Measurements from ENCODE around the gene PLCD4.

PLCD4 gene

DNA sequence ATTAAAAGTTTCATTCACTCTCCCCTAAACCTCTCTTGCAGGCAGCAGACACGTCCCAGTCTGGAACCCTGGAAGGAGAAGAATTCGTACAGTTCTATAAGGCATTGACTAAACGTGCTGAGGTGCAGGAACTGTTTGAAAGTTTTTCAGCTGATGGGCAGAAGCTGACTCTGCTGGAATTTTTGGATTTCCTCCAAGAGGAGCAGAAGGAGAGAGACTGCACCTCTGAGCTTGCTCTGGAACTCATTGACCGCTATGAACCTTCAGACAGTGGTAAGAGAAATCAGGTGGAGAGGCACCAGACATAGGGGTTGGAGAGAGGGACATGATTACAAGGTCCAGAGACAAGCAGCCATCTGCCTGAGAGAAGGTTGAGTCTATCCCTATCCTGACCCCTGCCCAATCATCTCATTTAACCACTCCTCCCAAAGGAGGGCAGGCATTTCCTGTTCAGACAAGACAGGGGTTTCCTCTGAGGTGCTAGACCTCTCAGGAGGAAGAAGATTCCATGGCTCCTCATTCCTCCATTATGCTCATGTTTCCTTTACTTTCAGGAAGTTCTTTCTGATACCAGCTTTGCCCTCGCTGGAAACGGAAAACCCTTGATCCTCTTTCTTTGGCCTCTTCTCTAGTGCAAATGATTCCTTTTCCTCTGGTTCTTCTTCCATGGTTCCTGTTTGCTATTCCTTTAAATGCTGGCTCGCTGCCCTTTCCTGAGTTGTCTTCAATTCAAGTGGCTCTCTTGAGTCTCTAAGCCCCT, 15.1 kb downstream of the PLCD4 start:
- DNase-seq: peak; percentile 36

DNA sequence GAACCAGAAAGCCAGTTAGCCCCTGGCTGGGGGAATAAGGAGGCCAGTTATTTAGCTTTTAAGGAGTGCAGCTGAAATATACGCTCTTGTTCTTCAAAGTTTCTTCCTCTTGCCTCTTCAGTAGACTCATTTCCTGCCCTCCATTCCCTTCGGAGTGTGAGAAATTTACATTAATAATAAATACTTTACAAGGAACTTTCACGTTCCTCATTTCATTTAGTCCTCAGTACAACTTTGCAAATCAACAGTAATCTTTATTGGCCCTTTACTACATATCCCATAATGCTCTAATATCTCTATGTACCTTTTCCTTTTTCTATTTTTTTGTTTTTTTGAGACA, 15.6 kb downstream of the PLCD4 start:
- no peak for DNase-seq

DNA sequence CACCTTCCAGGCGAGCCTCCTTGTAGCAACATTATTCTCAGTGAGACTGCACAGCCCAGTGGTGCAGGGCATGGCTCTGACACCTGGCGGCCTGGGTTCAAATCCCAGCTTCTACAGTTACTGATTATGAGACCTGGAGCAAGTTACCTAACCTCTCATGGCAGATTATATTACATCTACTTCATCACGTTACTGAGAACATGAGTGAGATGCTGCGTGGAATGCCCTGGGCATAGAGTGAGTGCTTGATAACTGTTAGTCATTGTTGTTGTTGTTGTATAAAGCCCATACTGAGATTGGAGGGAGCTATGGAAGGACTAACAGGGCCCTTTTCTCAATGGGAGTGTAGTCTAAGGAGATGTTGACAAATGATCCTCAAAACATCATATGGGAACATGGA, 18.7 kb downstream of the PLCD4 start:
- DNase-seq: no peak

DNA sequence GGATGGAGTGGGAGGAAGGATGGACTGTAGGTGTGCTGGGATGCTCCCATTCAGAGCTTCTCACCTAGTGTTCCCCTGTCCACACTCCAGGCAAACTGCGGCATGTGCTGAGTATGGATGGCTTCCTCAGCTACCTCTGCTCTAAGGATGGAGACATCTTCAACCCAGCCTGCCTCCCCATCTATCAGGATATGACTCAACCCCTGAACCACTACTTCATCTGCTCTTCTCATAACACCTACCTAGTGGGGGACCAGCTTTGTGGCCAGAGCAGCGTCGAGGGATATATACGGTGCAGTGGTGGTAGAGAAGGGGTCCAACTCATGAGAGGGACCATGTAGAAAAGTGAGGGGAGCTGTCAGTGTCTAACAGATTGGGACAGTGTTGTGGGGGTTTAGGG, 20.2 kb downstream of the PLCD4 start:
- no peak for DNase-seq

DNA sequence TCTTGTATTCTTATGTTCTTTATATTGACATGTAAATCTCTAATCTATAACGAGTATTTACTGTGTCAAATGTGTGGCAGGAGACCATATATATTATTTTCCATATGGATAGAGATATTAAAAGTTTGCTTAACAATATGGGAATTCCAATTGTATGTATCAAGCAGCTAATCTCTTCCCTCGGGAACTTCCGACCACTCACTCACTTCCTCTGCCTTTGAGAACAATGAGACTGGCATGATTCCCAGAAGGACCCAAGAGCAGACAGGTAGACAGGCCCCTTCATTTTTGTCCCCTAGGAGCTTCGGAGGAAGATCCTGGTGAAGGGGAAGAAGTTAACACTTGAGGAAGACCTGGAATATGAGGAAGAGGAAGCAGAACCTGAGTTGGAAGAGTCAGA, 24.1 kb downstream of the PLCD4 start:
- DNase-seq: peak; percentile 65

DNA sequence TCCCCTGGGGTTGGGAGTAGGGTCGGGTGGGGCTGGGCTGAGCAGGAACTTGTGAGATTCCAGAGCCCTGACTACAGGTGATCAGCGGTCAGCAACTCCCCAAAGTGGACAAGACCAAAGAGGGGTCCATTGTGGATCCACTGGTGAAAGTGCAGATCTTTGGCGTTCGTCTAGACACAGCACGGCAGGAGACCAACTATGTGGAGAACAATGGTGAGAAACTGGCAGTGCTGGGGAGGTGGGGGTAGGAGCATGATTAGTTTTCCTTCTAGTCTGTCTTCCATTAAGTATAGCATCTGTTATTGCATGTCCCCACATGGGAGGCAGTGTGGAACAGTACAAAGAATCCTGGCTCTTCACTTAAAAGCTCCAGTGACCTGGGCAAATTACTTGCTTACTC, 28.0 kb downstream of the PLCD4 start:
- no peak for DNase-seq

DNA sequence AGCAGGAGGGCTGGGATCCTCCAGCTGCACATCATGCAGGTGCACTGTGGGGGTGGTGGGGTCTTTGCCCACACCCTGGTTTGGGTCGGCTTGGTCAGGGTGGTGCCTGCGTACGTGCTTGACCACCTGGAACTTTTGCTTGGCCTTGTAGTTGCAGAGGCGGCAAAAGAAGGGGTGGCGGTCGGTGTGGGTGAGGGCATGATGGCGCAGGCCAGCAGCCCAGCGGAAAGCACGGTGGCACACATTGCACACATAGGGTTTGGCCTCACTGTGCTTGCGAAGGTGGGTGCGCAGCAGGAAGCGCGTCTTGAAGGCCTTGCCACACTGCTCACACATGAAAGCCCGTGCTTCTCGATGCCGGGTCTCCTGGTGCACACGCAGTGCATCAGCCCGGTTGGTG, 30.7 kb downstream of the PLCD4 start:
- no peak for DNase-seq

DNA sequence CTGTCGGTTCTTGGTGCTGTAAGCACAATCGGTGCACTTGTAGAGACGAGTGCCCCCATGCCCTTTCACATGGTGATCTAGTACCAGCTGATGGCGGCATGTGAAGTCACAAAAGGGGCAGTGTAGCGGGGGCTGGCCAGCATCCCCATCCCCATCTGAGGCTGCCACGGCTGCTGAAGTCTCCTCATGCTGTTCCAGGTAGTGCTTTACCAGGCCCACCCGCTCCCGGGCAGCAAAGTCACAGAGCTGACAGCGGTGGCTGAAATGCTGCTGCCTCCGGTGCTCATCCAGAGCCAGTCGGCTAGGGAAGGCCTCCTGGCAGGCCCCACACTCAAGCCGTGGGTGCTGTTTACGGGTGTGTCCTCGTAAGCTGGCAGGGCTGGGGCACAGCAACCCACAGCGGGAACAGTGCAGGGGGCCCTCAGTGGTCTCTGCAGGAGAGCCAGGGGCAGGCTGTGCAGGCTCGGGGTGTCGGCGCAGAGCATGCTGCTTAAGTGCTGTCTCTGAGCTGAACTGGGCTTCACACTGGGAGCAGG, 34.5 kb downstream of the PLCD4 start:
- DNase-seq: no peak

DNA sequence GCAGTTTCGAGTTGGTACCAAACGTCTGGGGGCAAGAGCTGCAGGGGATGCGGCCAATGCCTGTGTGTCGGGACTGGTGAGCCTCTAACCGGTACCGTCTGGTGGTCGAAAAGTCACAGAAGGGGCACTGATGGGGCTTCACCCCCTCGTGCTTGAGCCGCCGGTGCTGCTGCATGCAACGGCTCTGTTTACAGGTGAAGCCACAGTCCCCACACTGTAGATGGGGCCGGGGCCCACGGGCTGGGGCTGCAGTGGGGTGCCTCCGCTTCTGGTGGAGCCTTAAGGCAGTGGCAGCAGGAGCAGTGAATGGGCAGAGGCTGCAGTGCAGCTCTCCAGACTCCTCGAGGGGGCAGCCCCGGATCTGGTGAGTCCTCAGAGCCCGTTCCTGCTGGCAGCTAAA, 35.1 kb downstream of the PLCD4 start:
- DNase-seq: no peak

DNA sequence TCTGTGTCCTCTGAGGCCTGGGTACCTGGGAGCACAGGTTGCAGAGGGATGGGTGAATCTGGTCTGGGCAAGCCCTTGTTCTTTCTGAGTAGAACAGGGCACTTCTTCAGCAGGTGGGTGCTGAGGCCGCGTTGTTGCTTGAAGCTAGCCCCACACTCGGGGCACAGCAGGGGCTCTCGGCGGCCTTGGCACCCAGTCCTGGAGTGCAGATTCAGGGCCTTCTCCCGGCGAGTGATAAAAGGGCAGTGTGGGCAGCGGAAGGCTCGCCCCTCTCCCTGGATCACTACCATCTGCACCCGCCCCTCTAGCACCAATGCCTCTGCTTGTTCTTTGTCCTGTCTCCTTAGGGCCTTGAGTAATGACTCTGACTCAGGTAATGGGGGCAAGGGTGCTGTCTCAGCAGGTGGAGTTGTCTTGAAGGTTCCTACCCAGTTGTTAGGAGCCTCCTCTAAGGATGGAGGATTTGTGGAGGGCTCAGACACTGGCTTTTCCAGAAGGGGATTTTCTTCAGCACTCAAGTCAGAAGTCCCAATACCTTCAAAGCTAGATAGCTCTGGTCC, 36.1 kb downstream of the PLCD4 start:
- DNase-seq: no peak

DNA sequence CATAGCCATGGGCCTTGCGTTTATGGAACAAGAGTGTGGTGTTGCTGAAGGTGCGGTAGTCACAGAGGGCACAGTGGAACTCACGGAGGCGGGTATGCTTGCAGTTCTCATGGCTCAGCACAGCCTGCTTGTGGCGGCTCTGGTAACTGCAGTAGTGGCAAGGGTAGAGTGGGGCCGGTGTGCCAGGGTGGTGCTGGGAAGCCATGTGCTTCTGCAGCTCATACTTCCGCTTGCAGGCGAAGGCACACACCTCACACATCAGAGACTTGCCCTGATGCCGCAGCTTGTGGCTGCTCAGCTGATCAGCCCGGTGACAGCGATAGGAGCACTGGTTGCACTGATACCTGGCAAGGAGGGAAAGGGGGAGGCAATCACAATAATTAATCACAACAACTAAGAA, 37.0 kb downstream of the PLCD4 start:
- no peak for DNase-seq

DNA sequence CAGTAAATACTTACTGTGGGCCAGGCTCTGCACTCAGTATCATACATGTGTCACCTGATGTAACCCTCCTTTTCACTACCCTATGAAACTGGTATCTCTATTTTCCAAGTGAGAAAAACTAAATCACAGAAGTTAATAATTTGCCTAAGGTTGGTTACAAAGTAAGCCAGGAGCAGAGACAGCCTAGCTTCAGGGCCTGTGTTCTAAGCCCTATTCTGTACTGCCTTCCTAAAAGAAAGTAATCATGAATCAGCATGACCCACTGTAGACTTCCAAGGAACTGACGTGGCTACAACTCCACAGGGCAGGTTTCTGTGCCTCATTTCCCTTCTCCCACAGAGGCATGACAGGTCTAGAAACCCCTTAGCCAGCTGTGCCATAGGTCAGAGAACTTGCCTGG, 37.4 kb downstream of the PLCD4 start:
- DNase-seq: peak; percentile 12

DNA sequence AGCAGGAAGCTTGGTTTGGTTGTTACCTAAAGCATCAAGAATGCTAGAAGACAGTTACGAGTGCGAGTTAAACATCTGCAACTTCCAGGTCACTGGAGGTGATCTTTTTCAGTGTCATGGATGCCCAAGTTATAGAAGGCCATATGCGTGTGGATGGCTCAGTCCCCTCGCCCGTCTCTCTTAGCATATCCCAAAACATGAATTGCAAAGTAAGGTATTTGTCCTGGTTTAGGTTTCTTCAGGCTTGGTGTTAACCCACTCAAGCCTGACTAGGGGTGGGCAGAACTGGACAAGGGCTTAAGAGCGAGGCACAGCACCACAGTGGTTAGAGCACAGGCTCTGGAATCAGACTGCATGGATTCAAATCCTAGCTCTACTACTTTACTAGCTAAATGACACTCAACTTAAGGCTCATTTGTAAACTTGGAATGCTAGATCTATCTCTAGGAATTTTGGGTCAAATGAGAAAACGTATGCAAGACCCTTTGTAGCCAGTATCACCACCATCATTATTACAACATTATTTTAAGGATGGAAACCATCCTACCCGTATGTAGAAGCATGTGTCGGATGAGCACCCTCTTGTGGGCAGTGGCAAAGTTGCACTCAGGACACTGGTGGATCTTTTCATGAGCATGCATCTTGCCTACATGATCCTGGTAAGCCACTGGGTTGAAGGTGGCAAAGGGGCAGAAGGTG, 40.5 kb downstream of the PLCD4 start:
- peak; percentile 51 for DNase-seq

DNA sequence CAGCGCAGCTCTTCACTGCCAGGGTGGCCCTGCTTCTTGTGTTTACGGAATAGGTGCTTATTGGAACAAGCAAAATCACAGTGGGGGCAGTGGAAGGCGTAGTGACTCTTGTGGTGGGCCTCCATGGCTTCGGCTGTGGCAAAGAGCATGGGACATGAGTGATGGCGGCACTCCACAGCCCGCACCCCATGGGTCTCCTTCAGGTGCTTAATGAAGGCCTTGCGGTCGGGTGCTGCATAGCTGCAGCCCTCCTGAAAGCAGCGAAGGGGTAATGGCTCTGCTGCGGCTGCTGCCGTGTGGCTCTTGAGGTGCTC, 41.0 kb downstream of the PLCD4 start:
- DNase-seq: no peak

DNA sequence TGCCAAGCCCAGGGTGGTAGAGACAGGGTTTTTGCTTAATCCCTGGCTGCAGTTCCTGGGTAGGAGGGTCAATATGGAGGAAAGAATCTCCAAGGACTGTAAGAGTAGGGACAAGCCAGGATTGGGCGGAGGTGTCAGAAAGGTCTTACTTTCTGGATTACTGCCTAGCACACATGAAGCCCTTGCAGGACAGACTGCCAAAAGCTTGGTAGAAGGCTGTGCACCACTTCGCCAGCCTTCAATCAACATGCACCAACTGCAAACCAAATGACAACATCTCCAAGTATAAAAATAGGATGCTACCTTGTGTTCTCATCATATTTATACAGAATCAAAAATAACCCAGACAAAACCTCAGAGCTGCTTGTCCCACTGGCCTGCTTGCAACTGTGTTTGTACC, 48.1 kb downstream of the PLCD4 start:
- no peak for DNase-seq

DNA sequence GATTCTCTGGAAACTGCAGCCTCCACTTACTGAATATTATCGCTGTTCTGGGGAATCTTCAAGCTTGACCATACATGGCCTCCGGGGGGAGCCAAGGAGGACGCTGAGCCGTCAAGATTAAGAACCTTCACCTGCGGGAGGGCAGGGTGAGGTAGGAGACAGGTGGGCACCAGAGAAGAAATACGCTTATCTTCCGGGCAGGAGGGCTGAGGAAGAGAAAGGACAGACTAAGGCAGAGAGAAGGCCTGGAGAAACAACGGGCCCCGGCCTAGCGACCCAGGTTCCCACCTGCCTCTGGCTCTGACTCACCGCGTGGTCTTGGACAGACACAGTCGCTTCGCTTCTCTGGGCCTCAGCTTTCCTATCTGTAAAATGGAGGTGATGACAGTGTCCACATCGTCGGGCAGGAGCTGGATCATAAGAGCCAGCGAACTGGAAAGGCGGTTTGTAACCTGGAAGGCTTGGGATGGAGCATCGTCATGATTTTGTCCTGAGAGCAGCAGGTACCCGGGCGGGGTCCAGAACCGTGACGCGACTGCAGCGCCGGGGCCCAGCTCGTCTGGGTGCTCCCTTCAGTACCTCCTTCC, 51.1 kb downstream of the PLCD4 start:
- peak; percentile 32 for DNase-seq

DNA sequence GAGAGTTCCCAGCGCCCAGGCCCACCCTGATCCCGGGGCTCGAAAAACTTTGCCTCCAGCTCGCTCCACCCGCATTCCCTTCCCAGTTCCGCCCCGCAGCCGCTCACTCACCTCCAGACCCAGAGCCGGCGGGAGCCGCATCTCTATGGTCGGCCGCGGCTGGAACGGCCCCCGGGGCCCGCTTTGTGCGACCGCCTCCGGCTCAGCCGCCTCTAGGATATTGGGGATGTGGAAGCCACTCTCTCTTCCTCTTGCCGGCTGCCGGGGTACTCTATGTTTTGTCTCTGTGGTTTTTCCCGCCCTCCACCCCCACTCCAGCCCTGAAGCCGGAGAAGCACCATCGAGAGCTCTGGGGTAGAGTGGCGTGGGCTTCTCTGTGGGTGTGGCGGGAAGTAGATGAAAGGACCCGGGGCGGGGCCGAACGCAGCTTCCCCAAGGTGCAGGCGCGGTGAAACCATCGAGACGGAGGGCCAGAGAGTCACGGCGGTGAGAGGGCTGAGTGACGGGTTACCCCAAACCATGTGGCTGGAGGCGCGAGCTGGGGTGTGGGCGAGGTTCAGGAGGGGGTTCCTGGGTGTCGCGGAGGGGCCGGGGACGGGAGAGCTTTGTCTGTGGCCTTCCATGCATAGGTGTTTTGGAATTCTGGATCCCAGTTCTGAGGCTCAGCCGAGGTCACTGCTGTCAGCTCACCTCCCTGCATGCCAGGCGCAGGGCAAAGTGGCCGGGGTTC, 51.7 kb downstream of the PLCD4 start, which contains the start of the genes BCS1L and ZNF142:
Gene BCS1L, plus strand, starts transcription at position 426 of the 730 bp plus-strand sequence. CDS start 1,305 bp downstream, outside the sequence.
Gene ZNF142, minus strand, starts transcription at position 366 of the 730 bp plus-strand sequence. CDS start 3,194 bp downstream, outside the sequence.
- DNase-seq: peak; percentile 88

DNA sequence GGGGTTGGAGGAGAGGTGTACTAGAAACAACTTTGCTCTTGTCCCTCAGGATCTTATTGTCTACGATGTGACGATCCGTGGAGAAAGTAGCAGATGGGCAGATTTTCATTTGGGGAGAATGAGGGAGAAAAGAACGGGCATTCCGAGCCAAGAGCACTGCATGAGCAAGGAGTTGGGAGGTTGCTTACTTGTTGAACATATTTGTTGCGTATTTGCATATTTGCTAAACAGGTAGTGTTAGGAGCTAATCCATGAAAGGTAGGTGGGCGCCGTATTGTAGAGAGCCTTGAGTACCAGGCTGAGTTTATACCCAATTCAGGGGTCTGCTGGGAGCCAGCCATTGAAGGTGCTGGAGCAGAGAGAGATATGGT, 52.3 kb downstream of the PLCD4 start:
- no peak for DNase-seq

DNA sequence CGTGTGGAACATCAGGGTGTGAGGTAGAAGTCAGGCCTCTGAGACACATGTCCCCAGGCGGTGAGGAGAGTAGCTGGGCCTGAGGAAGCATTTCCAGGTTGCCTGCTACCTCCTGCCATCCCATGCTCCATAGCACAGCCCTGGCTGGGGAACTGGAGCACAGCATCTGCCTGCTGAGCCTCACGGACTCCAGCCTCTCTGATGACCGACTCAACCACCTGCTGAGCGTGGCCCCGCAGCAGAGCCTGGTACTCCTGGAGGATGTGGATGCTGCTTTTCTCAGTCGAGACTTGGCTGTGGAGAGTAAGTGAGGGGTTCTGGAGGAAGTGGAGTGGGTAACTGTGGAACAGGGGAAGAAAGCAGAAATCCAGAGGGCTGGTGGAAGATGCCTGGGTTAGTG, 54.7 kb downstream of the PLCD4 start:
- no peak for DNase-seq

DNA sequence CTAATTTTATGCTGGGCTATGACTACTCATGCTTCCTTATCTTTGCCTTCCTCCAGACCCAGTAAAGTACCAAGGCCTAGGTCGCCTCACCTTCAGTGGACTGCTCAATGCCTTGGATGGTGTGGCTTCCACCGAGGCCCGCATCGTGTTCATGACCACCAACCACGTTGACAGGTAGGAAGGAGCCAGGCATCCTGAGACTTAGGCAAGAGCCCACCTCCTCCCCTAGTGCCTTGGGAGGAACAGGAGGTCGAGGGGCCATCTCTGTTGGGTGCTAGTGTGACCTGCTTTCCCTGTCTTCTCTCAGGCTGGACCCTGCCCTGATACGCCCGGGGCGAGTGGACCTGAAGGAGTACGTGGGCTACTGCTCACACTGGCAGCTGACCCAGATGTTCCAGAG, 55.1 kb downstream of the PLCD4 start:
- no peak for DNase-seq

DNA sequence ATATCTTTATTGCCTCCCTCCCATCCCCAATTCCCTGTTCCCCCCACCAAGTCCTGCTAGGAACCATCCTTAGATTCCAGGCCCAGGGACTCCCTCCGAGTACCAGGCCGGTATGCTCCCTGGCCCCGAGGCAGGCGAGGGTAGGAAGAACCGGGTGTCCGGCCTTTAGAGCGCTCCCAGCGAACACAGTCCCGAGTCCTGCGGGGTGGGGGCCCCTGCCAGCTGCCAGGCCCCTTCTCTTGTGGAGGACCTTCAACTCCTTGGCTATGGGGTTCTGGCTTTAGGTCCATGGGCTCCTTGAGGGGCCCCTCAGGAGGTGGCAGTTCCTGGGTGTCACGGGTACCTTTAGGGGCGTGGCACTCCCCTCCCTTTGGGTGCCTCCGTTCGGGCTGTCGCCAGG, 56.2 kb downstream of the PLCD4 start:
- no peak for DNase-seq

DNA sequence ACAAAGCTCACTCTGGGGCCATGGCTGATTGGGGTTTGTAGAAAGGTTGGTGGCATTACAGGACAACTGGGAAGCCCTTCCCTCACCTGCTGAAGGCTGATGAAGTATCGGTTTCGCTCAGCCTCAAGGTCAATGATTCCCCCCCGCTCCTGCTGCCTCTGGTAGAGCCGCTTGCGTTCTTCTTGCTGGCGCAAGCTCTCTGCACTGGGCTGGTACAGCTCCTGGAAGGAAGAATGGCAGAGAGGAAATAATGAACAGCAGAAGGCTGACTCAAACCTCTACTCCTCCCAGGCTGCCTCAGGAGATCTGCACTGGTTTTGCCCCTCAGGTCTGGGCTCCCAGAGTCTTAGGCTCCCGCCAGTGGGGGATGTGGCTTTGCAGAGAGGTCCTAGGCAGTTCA, 57.0 kb downstream of the PLCD4 start:
- DNase-seq: no peak

DNA sequence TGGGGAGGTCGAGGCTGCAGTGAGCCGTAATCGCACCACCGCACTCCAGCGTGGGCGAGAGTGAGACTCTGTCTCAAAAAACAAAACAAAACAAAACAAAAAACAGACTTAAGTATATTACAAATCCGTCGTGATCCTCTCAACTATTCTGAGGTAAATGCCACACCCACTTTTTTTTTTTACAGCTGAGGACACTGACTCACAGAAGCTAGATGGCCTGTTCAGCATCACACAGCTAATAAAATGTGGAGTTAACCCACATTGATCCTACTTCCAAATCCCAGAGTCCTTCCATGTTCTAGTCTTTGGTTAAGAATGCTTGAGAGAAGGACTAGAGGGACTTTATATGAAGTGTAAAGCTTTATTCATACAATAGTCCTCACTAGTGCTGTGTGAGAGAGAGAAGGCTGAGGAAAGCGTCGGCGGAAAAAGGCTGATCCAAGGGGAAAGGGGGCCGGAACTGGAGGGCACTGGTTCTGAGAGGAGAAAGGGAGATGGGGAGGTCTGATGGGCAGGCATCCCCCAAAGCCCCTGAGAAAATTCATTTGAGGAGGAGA, 63.5 kb downstream of the PLCD4 start:
- no peak for DNase-seq
